GM18858 (cell line): ENCODE measurements around the gene MSANTD1.

Source experiments
- ATAC-seq: cut with Tn5 transposase; IDR thresholded peaks from one replicate; pipeline ENCODE4 v1.9.1; 2021; ENCODE audit not compliant: unreplicated experiment

Gene MSANTD1

DNA sequence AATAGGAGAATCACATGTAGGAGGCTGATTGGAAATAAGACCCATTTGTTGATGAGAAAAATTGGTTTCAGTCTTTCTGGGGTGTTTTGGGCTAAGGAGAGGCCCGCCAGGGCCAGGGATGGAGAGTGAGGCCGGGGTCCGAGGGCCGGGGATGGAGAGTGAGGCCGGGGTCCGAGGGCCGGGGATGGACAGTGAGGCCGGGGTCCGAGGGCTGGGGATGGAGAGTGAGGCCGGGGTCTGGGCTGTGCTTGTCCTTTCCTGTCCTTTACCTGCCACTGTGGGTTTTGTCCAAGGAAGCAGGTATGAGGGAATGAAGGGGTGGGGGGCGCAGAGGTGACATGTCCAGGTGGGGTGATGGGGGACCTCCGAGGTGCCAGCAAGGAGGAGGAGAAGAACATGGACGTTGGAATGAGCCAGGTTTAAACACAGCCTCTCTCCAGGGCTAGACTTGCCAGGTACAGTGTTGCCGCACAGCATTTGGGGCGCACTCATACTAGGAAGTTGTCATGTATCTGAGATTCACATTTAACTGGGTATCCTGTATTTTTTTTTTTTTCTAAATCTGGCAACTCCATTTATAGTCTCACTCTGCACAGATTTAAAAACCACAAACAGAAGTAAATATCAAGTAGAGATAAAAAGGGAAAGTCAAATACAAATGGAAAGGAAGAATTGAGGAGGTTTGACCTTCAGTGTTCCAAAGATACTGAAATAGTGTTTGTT, 52.7 kb downstream of the MSANTD1 start:
- no peak for ATAC-seq

GRCh38 chr4:3302173-3302785, 53.3 kb downstream of the MSANTD1 start:
- no peak for ATAC-seq

DNA sequence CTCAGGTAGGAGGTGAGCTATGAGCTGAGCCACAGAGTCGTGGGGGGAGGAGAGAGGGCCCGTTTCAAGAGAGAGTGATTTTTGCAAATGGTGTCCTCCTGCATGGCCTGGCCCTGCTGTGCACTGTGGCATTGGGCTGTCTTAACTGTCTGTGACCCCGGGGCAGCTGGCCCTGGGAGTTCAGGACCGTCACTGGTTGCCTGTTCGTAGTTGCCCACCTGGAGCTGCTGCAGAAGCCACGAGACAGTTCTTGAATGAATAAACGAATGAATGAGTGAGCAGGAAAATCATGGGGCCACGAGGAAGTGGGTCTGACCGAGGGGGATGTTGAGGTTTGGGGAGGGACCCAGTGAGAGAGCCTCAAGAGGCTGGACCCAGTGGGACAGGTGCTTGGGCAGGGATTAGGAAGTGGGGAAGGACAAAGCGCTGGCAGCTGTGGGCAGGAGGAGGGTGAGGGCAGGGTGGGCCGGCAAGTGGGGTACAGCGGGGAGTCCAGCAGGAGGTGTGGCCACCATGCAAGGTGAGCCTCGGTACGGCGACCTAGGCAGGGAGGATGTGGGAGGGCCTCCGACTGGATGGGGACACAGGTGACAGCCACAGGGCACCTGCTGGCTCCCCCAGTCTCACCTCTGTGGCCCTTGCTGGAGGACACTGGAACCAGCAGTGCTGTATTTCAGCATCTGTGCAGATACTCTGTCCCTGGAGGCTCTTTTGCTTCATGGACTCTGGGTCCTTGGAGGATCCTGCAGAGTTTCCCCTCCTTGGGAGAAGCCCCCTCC, 54.0 kb downstream of the MSANTD1 start:
- no peak for ATAC-seq

DNA sequence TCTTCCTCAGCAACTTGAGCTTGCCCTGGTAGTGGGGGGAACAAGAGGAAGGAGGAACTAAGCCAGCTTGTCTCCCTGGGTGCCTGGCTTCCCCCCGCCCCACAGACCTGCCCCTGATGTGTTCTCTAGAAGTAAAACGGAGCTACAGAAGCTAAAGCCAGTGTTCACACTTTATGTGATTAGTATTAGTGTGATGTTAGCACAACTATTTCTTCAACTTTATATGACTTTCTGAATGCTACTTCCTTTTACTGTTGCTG, 54.5 kb downstream of the MSANTD1 start:
- no peak for ATAC-seq

GRCh38 chr4:3303923-3304710, 55.2 kb downstream of the MSANTD1 start:
- ATAC-seq, result no peak

DNA sequence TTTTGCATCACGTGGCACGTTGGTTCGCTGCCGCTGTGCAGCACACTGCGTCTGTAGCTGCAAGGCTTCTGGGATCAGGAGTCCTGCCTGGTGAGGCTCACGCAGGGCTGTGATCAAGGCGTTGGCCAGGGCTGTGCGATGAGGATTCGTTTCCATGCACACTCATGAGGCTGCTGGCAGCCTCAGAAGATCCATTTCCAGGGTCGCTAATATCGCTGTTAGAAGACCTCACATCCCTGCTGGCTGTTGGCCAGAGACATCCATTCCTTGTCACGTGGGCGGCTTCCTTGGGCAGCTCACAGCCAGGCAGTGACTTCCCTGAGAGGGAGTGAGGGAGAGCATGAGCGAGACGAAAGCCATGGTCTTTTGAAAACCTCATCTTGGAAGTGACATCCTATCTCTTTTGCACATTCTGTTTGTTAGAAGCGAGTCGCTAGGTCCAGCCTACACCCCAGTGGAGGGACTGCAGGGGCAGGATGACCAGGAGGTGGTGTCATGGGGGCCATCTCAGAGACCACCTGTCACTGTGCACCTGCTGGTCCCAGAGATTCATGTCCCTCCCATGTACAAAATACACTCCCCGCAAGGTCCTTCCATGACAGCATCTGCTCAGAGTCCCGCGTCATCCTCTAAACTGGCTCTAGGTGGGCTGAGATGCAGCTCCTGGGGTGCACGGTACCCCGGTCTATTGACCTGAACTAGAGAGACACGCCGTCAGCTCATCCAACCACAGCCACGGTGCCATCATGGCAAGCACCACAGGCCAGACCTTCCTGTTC, 56.1 kb downstream of the MSANTD1 start:
- ATAC-seq, result no peak

DNA sequence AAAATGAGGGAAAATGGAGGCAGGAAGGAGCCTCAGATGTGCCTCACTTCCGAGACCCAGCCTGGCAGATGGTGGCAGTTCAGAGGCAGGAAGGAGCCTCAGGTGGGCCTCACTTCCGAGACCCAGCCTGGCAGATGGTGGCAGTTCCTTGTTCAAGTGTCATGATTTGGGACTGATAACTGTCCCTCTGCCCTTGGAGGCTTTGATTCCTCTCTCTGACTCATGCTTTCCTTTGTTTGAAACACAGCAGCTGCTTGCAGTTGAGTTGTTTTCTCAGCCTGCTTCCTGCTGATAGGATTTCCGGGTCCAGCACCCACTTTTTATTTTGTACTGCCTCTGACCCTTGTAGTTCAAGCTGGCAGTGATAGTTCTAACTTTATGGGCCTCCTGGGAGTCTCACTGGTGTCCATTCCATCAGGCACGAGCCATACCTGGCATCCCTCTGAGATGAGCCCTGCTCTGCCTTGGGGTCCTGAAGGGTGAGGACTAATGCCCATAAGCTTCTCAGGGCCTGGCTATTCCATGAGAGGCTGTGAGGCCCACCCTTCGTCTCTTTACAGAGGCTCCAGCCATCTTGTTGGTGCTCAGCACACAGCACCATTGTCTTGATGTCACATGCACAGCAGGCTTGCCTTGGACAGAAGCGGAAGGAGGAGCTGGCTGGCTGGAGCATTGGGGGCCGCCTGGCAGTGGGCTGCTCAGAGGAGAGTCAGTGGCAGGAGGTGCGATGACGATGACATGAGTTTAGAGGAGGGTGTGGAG, 56.8 kb downstream of the MSANTD1 start:
- ATAC-seq, result no peak
